C4-2B (cell line): ENCODE results near the gene PPARA.

Experiments used
- ZFX ChIP-seq: fragments of 450-650 bp; IDR thresholded peaks from 2 replicates; pipeline ENCODE4 v1.6.1; 2017
- TF ChIP-seq, protein P1 (sequence below): fragments of 450-650 bp; conservative IDR thresholded peaks from 2 replicates; pipeline ENCODE4 v1.5.1; 2017; ENCODE audit warnings: mild to moderate bottlenecking

DNA sequence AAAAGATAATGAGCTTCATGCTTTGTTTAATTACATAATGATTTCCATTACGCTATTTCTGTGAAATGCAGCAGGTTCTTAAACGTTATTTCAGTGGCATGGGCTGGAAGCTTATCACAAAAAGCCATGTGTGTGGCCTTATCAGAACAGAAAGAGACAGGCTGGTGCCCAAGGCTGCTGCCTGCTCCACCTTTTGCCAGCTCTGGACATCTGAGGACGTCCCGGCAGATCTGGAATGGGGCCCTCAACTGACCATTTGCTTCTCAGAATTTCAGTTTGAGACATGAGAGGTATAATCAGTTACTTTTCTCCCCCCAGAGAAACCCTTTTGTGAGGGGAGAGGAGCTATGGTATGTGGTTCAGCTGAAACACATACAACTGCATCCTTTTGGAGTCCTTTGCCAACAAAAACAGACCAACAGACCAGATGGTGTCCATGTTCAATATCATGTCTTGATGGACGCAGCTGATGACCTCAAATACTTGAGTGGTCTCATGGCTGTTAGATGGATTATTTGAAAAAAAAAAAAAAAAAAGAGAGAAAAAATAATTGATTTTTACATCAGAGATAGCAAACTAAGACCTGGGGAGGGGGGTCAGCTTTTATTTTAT is 91.2 kb downstream of the PPARA start:
- TF ChIP-seq, protein P1, sequence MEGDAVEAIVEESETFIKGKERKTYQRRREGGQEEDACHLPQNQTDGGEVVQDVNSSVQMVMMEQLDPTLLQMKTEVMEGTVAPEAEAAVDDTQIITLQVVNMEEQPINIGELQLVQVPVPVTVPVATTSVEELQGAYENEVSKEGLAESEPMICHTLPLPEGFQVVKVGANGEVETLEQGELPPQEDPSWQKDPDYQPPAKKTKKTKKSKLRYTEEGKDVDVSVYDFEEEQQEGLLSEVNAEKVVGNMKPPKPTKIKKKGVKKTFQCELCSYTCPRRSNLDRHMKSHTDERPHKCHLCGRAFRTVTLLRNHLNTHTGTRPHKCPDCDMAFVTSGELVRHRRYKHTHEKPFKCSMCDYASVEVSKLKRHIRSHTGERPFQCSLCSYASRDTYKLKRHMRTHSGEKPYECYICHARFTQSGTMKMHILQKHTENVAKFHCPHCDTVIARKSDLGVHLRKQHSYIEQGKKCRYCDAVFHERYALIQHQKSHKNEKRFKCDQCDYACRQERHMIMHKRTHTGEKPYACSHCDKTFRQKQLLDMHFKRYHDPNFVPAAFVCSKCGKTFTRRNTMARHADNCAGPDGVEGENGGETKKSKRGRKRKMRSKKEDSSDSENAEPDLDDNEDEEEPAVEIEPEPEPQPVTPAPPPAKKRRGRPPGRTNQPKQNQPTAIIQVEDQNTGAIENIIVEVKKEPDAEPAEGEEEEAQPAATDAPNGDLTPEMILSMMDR, result no peak
- no peak for TF ChIP-seq ZFX
